Endothelial cell of umbilical vein (primary cell): ENCODE results near the gene DMXL2.
"Not testable (repeated sequence)": the region's sequence is repeated elsewhere in the genome, so short reads cannot be mapped to it uniquely, and the experiment has no call there.

Experiments used
- EZH2 ChIP-seq: IDR thresholded peaks from 2 replicates; pipeline ENCODE4 v1.6.1; 2012; ENCODE audit warnings: borderline replicate concordance, low read depth, mild to moderate bottlenecking, moderate library complexity, low read length, inconsistent platforms; ENCODE audit not compliant: severe bottlenecking
- FOS ChIP-seq: IDR thresholded peaks from 2 replicates; pipeline ENCODE4 v1.6.1; 2011; ENCODE audit warnings: mild to moderate bottlenecking, low read length, moderate library complexity, borderline replicate concordance; ENCODE audit not compliant: insufficient read depth
- GATA2 ChIP-seq: IDR thresholded peaks from 2 replicates; pipeline ENCODE4 v1.7.0; 2011; ENCODE audit warnings: low read depth, mild to moderate bottlenecking, moderate library complexity, mixed read lengths, low read length; ENCODE audit not compliant: insufficient read length, insufficient read depth
- JUN ChIP-seq: IDR thresholded peaks from 2 replicates; pipeline ENCODE4 v1.6.1; 2011; ENCODE audit warnings: borderline replicate concordance, low read depth; ENCODE audit not compliant: insufficient read length, insufficient read depth
- POLR2A ChIP-seq: IDR thresholded peaks from 2 replicates; pipeline ENCODE4 v1.6.1; 2012; ENCODE audit warnings: low read depth, mild to moderate bottlenecking, control low read depth, low read length
- POLR2AphosphoS5 ChIP-seq: IDR thresholded peaks from 2 replicates; pipeline ENCODE4 v1.6.1; 2012; ENCODE audit warnings: low read depth, mild to moderate bottlenecking, control low read depth, low read length, moderate library complexity; ENCODE audit not compliant: insufficient read depth
- TF ChIP-seq, protein P1 (sequence below), 2 donors: IDR thresholded peaks; 1 replicate in 1 of 2; 2 replicates in 1 of 2; pipeline ENCODE4 v1.5.1; 2011; ENCODE audit warnings: low read length in 2 of 2, mild to moderate bottlenecking in 2 of 2, moderate library complexity in 2 of 2, control low read depth in 1 of 2, inconsistent platforms in 1 of 2, low read depth in 1 of 2; ENCODE audit not compliant: insufficient read depth in 1 of 2; ENCODE audit errors: extremely low read depth in 1 of 2

DNA sequence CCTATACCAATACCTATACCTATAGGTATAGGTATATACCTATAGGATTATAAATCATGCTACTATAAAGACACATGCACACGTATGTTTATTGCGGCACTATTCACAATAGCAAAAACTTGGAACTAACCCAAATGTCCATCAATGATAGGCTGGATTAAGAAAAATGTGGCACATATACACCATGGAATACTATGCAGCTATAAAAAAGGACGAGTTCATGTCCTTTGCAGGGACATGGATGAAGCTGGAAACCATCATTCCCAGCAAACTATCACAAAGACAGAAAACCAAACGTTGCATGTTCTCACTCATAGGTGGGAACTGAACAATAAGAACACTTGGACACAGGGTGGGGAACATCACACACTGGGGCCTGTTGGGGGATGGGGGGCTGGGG is 26.1 kb upstream of the DMXL2 start:
- TF ChIP-seq JUN, POLR2AphosphoS5, POLR2A, EZH2, FOS, GATA2: not testable (repeated sequence)
- TF ChIP-seq, protein P1, sequence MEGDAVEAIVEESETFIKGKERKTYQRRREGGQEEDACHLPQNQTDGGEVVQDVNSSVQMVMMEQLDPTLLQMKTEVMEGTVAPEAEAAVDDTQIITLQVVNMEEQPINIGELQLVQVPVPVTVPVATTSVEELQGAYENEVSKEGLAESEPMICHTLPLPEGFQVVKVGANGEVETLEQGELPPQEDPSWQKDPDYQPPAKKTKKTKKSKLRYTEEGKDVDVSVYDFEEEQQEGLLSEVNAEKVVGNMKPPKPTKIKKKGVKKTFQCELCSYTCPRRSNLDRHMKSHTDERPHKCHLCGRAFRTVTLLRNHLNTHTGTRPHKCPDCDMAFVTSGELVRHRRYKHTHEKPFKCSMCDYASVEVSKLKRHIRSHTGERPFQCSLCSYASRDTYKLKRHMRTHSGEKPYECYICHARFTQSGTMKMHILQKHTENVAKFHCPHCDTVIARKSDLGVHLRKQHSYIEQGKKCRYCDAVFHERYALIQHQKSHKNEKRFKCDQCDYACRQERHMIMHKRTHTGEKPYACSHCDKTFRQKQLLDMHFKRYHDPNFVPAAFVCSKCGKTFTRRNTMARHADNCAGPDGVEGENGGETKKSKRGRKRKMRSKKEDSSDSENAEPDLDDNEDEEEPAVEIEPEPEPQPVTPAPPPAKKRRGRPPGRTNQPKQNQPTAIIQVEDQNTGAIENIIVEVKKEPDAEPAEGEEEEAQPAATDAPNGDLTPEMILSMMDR (IDR thresholded peaks at IDR 0.05; ENCODE audit: extremely low read depth in 1 of 2, insufficient read depth in 1 of 2, low read depth in 1 of 2, low read length in 2 of 2), result not testable (repeated sequence)
